Uterus (tissue), 4 donors: ENCODE measurements around the gene SAE1. TPM values are rescaled to one million over a fixed set of nuclear protein-coding genes. Genes with fewer than 3 reads are reported as not detected.

Source experiments
- DNase-seq, 2 donors: peaks; one replicate each; pipeline ENCODE4 v3.0.0-alpha.2; 2019 to 2020
- H3K27ac ChIP-seq, 2 donors: fragments of 200-600 bp; sonication (generic); 1 replicate in 1 of 2; 2 replicates in 1 of 2; pipeline ENCODE4 v1.5.1; 2016 to 2018
- H3K27me3 ChIP-seq, 2 donors: fragments of 200-600 bp; sonication (generic); one replicate each; pipeline ENCODE4 v1.5.1; 2018 to 2019; ENCODE audit warnings: control low read depth in 1 of 2
- H3K36me3 ChIP-seq, 2 donors: fragments of 200-600 bp; sonication (generic); one replicate each; pipeline ENCODE4 v1.5.1; 2019; ENCODE audit warnings: control low read depth in 1 of 2
- H3K4me1 ChIP-seq, 2 donors: fragments of 200-600 bp; sonication (generic); one replicate each; pipeline ENCODE4 v1.5.1; 2018 to 2019; ENCODE audit warnings: control low read depth in 1 of 2
- H3K4me3 ChIP-seq, 2 donors: fragments of 200-600 bp; sonication (generic); 1 replicate in 1 of 2; 2 replicates in 1 of 2; pipeline ENCODE4 v1.5.1; 2018 to 2019; ENCODE audit warnings: mild to moderate bottlenecking in 1 of 2
- H3K9me3 ChIP-seq, 2 donors: fragments of 200-600 bp; sonication (generic); one replicate each; pipeline ENCODE4 v1.5.1; 2019; ENCODE audit warnings: control low read depth in 1 of 2
- CTCF ChIP-seq, 4 experiments: fragments of 200-600 bp in 2 of 4; fragments of 450-650 bp in 2 of 4; sonication (generic) in 2 of 4; IDR thresholded peaks; one replicate each; pipeline ENCODE4 v1.5.1; 2016 to 2019; ENCODE audit warnings: antibody characterized with exemption in 4 of 4, mild to moderate bottlenecking in 2 of 4, moderate library complexity in 1 of 4
- POLR2A ChIP-seq, 2 donors: fragments of 450-650 bp; IDR thresholded peaks; one replicate each; pipeline ENCODE4 v1.6.1; 2016; ENCODE audit warnings: antibody characterized with exemption in 2 of 2, mild to moderate bottlenecking in 1 of 2, moderate library complexity in 1 of 2
- intact Hi-C: fragments of 100-400 bp; cut with DNase I; formaldehyde crosslinking; loops from one replicate; pipeline ENCODE4 v1.15.1; 2023; ENCODE audit warnings: low total_unique reads
- total RNA-seq, 4 donors: library from RNA; depleted of rRNA in 3 of 4; stranded (reverse); fragments of >200 nt in 3 of 4; gene quantifications; one replicate each; pipeline versions ENCODE4 v1.1.0 to v1.2.4, GENCODE V29; 2014 to 2023
- donor health status: DM: yes; HTN: yes; CAD: no.

SAE1 gene
- total RNA-seq, 4 donors from 2014 or later = 17.6 to 144 (median 45.6) TPM

GRCh38 chr19:47122359-47123335, 8.0 kb upstream of the SAE1 start:
- DNase-seq = no peak
- Histone ChIP-seq H3K36me3 (no peaks in the 10 kb centered on the region), H3K4me3 (no peak overlapping the region), H3K27me3 (no peaks in the 10 kb centered on the region), H3K9me3 (no peaks in the 10 kb centered on the region), H3K27ac (no peak overlapping the region), H3K4me1 (no peaks in the 10 kb centered on the region)
- TF ChIP-seq CTCF (IDR thresholded peaks at IDR 0.05) = no peak
- TF ChIP-seq POLR2A (IDR thresholded peaks at IDR 0.05) = no peak
- intact Hi-C loops = loop anchor here (10.0 kb wide), 1 partner anchor 88 kb away; no protein-coding TSS in a partner anchor

GRCh38 chr19:47123406-47123805, 7.2 kb upstream of the SAE1 start:
- no peaks in the 10 kb centered on the region for H3K4me1 ChIP-seq
- no peak for TF ChIP-seq POLR2A (IDR thresholded peaks at IDR 0.05)
- no peak for TF ChIP-seq CTCF (IDR thresholded peaks at IDR 0.05)
- H3K27me3 ChIP-seq = no peaks in the 10 kb centered on the region
- intact Hi-C loops = loop anchor here (10.0 kb wide), 1 partner anchor 89 kb away; no protein-coding TSS in a partner anchor
- no peak for DNase-seq
- H3K4me3 ChIP-seq = no peak overlapping the region
- H3K9me3 ChIP-seq = no peaks in the 10 kb centered on the region
- no peaks in the 10 kb centered on the region for H3K36me3 ChIP-seq
- no peak overlapping the region for H3K27ac ChIP-seq

- TF ChIP-seq CTCF (IDR thresholded peaks at IDR 0.05) (peak; percentile 70 to 89 (median 84)), POLR2A (IDR thresholded peaks at IDR 0.05) (no peak)
These were observed 5.5 kb upstream of the SAE1 start for GRCh38 chr19:47124937-47125668.

GRCh38 chr19:47125669-47125938, 5.0 kb upstream of the SAE1 start:
- H3K9me3 ChIP-seq = no peaks in the 10 kb centered on the region
- H3K27me3 ChIP-seq = no peaks in the 10 kb centered on the region
- H3K27ac ChIP-seq = no peak overlapping the region
- DNase-seq = no peak
- H3K4me3 ChIP-seq = no peak overlapping the region
- H3K4me1 ChIP-seq = no peaks in the 10 kb centered on the region
- intact Hi-C loops = loop anchor here (10.0 kb wide), 1 partner anchor 91 kb away; no protein-coding TSS in a partner anchor
- no peak for TF ChIP-seq CTCF (IDR thresholded peaks at IDR 0.05)
- TF ChIP-seq POLR2A (IDR thresholded peaks at IDR 0.05) = no peak
- no peaks in the 10 kb centered on the region for H3K36me3 ChIP-seq

More at GRCh38 chr19:47124937-47125668, 5.5 kb upstream of the SAE1 start:
- Histone ChIP-seq H3K9me3 (no peaks in the 10 kb centered on the region), H3K4me1 (no peaks in the 10 kb centered on the region), H3K36me3 (no peaks in the 10 kb centered on the region), H3K4me3 (no peak overlapping the region), H3K27me3 (no peaks in the 10 kb centered on the region), H3K27ac (no peak overlapping the region)
- no peak for DNase-seq
- intact Hi-C loops = loop anchor here (10.0 kb wide), 1 partner anchor 90 kb away; no protein-coding TSS in a partner anchor
